ENCODE measurements around the gene UBALD1. TPM values are rescaled to one million over a fixed set of nuclear protein-coding genes. Genes with fewer than 3 reads are reported as not detected.

UBALD1 gene
- total and polyA plus RNA-seq, 4 experiments from 2014 or later: 2.4 to 41.0 (median 17.5) TPM

GRCh38 chr16:4606354-4606753 is 8.3 kb downstream of the UBALD1 start:
- Mint-ChIP-seq H3K4me3 (no peak overlapping the region), H3K4me1 (peaks cover 0 to 3% (median under 1%) of the 10 kb centered on the region in 4 donors), H3K9me3 (no peaks in the 10 kb centered on the region), H3K27me3 (peaks cover 0 to 1% of the 10 kb centered on the region in 2 donors), H3K27ac (no peak overlapping the region), H3K36me3 (no peaks in the 10 kb centered on the region)
- intact Hi-C loops (cut with micrococcal nuclease): no loop called here
- Histone ChIP-seq H3K27ac (ENCODE audit: low read depth, low read length) (no peak overlapping the region), H3K27me3 (ENCODE audit: insufficient read depth, low read length) (no peaks in the 10 kb centered on the region), H3K4me3 (ENCODE audit: low read length in 2 of 2) (no peak overlapping the region), H3K36me3 (ENCODE audit: insufficient read depth, low read length) (no peaks in the 10 kb centered on the region), H3K4me1 (ENCODE audit: insufficient read depth, low read length) (no peaks in the 10 kb centered on the region), H3K9me3 (ENCODE audit: control insufficient read depth in 1 of 2, low read length in 2 of 2) (no peaks in the 10 kb centered on the region)
- no peak for DNase-seq
- ChIA-PET CTCF (ENCODE audit: partially characterized antibody) (no interaction called here), POLR2A (ENCODE audit: partially characterized antibody) (no interaction called here)

DNA sequence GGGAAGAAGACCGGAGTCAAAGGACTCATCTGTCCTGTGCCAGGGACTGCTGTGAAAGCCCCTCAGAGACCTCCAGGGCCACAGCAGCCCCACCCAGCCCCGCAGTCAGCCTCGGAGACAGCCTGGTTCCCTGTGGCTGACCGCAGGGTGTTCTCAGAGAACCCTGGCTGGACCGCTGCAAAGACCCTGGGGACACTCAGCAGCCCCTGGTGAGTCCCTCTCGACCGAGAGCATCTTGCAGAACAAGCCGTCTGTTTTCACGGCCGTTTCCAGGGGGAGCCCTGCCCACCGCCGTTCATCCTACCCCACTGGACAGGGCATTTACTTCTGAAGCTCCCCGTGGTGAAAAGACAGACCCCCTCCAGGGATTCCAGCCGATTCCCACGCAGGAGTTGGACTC is 10.3 kb downstream of the UBALD1 start:
- POLR2A ChIA-PET (ENCODE audit: partially characterized antibody): interaction anchor here (0.6 kb wide), 2 partner anchors 12 to 22 kb away, joined by 3 to 4 read pairs; no protein-coding TSS in a partner anchor
- no peaks in the 10 kb centered on the region for H3K27me3 ChIP-seq (ENCODE audit: insufficient read depth, low read length)
- intact Hi-C loops (cut with micrococcal nuclease): no loop called here
- H3K4me3 ChIP-seq (ENCODE audit: low read length in 2 of 2): no peak overlapping the region
- no peaks in the 10 kb centered on the region for H3K4me1 Mint-ChIP-seq
- H3K4me3 Mint-ChIP-seq: no peak overlapping the region
- DNase-seq: no peak
- H3K4me1 ChIP-seq (ENCODE audit: insufficient read depth, low read length): no peaks in the 10 kb centered on the region
- no peaks in the 10 kb centered on the region for H3K9me3 Mint-ChIP-seq
- H3K9me3 ChIP-seq (ENCODE audit: control insufficient read depth in 1 of 2, low read length in 2 of 2): no peaks in the 10 kb centered on the region
- peaks cover 0 to 1% of the 10 kb centered on the region in 2 donors for H3K27me3 Mint-ChIP-seq
- CTCF ChIA-PET (ENCODE audit: partially characterized antibody): no interaction called here
- no peak overlapping the region for H3K27ac ChIP-seq (ENCODE audit: low read depth, low read length)
- no peaks in the 10 kb centered on the region for H3K36me3 ChIP-seq (ENCODE audit: insufficient read depth, low read length)
- H3K27ac Mint-ChIP-seq: no peak overlapping the region
- H3K36me3 Mint-ChIP-seq: no peaks in the 10 kb centered on the region

- ChIA-PET POLR2A (ENCODE audit: partially characterized antibody) (no interaction called here), CTCF (ENCODE audit: partially characterized antibody) (no interaction called here)
- H3K36me3 Mint-ChIP-seq: no peaks in the 10 kb centered on the region
- intact Hi-C loops (cut with micrococcal nuclease): no loop called here
- no peaks in the 10 kb centered on the region for H3K27me3 ChIP-seq (ENCODE audit: insufficient read depth, low read length)
- H3K4me1 ChIP-seq (ENCODE audit: insufficient read depth, low read length): no peaks in the 10 kb centered on the region
- H3K27me3 Mint-ChIP-seq: peaks cover 0 to 1% of the 10 kb centered on the region in 2 donors
- no peak for DNase-seq
- H3K4me1 Mint-ChIP-seq: no peaks in the 10 kb centered on the region
- H3K27ac ChIP-seq (ENCODE audit: low read depth, low read length): no peak overlapping the region
- no peaks in the 10 kb centered on the region for H3K9me3 ChIP-seq (ENCODE audit: control insufficient read depth in 1 of 2, low read length in 2 of 2)
- no peak overlapping the region for H3K27ac Mint-ChIP-seq
- no peak overlapping the region for H3K4me3 Mint-ChIP-seq
- no peaks in the 10 kb centered on the region for H3K9me3 Mint-ChIP-seq
- no peak overlapping the region for H3K4me3 ChIP-seq (ENCODE audit: low read length in 2 of 2)
- no peaks in the 10 kb centered on the region for H3K36me3 ChIP-seq (ENCODE audit: insufficient read depth, low read length)
Observed at GRCh38 chr16:4603624-4604170, 11.0 kb downstream of the UBALD1 start.

GRCh38 chr16:4602331-4602730 is 12.4 kb downstream of the UBALD1 start:
- Mint-ChIP-seq H3K4me3 (no peak overlapping the region), H3K27ac (no peak overlapping the region), H3K9me3 (no peaks in the 10 kb centered on the region), H3K4me1 (no peaks in the 10 kb centered on the region), H3K36me3 (no peaks in the 10 kb centered on the region), H3K27me3 (peaks cover 0 to 1% of the 10 kb centered on the region in 2 donors)
- no peaks in the 10 kb centered on the region for H3K36me3 ChIP-seq (ENCODE audit: insufficient read depth, low read length)
- ChIA-PET CTCF (ENCODE audit: partially characterized antibody) (no interaction called here), POLR2A (ENCODE audit: partially characterized antibody) (no interaction called here)
- no peak overlapping the region for H3K27ac ChIP-seq (ENCODE audit: low read depth, low read length)
- intact Hi-C loops (cut with micrococcal nuclease): no loop called here
- no peak overlapping the region for H3K4me3 ChIP-seq (ENCODE audit: low read length in 2 of 2)
- H3K4me1 ChIP-seq (ENCODE audit: insufficient read depth, low read length): no peaks in the 10 kb centered on the region
- H3K27me3 ChIP-seq (ENCODE audit: insufficient read depth, low read length): no peaks in the 10 kb centered on the region
- H3K9me3 ChIP-seq (ENCODE audit: control insufficient read depth in 1 of 2, low read length in 2 of 2): no peaks in the 10 kb centered on the region
- DNase-seq: no peak

DNA sequence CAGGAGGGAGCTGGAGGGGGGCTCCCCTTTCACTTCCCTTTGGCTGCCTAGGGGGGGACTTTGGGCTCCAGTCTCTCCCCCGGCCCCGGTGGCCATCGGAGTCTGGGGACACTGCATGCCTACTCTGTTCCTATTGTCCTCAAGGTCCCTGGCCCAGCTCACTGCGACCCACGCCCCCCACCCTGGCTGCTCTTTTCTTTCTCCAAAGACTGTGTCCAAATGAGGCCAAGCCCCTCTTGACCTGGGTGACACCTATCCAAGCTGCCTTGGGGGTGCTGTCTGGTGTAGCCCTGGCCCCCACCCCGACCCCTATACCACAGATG is 12.9 kb downstream of the UBALD1 start:
- POLR2A ChIA-PET (ENCODE audit: partially characterized antibody): no interaction called here

DNA sequence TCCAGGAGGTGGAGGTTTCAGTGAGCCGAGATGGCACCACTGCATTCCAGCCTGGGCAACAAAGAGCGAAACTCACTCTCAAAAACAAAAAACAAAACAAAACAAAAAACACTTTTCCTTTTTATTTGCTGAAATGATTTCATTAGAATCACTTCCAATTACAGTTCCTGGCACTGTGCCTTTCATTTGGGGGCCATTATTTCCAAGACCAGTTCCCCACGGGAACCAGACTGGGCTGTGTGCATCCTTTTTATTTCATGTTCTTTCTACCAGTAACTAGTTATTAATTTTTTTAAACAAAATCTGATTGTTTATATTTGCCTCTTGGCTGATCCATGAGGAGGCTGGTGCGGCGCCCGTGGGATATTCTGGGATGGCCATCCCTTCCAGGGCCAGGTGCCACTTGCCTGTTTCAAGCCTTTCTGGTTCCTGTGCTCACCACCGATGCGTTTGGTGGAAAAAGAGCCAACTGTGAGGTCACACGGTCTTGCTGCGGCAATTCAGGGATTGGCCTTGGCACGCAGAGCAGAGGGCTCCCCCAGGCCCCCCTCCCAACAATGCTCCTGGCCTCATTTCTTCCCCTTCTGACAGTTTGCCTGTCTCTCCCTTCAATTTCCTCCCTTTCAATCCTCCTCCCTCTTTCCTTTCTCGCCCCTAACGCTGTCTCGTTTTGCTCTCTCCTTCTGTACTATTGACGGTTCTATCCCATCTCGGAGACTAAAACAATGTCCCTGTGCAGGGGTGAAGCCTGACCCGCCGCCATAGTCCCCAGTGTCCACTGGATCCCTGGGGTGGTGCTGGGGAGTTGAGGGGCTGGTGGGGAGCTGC is 13.4 kb downstream of the UBALD1 start:
- CTCF ChIA-PET (ENCODE audit: partially characterized antibody): no interaction called here
- intact Hi-C loops (cut with micrococcal nuclease): no loop called here
- no peaks in the 10 kb centered on the region for H3K36me3 Mint-ChIP-seq
- Histone ChIP-seq H3K9me3 (ENCODE audit: control insufficient read depth in 1 of 2, low read length in 2 of 2) (no peaks in the 10 kb centered on the region), H3K27ac (ENCODE audit: low read depth, low read length) (no peak overlapping the region), H3K4me1 (ENCODE audit: insufficient read depth, low read length) (no peaks in the 10 kb centered on the region), H3K36me3 (ENCODE audit: insufficient read depth, low read length) (no peaks in the 10 kb centered on the region), H3K27me3 (ENCODE audit: insufficient read depth, low read length) (no peaks in the 10 kb centered on the region), H3K4me3 (ENCODE audit: low read length in 2 of 2) (no peak overlapping the region)
- POLR2A ChIA-PET (ENCODE audit: partially characterized antibody): no interaction called here
- no peak for DNase-seq
- no peak overlapping the region for H3K27ac Mint-ChIP-seq
- H3K27me3 Mint-ChIP-seq: peaks cover 2 to 3% of the 10 kb centered on the region in 2 donors
- H3K4me3 Mint-ChIP-seq: no peak overlapping the region
- H3K9me3 Mint-ChIP-seq: no peaks in the 10 kb centered on the region
- no peaks in the 10 kb centered on the region for H3K4me1 Mint-ChIP-seq

More for the DNA sequence above, 12.9 kb downstream of the UBALD1 start:
- Histone ChIP-seq H3K9me3 (ENCODE audit: control insufficient read depth in 1 of 2, low read length in 2 of 2) (no peaks in the 10 kb centered on the region), H3K36me3 (ENCODE audit: insufficient read depth, low read length) (no peaks in the 10 kb centered on the region), H3K4me1 (ENCODE audit: insufficient read depth, low read length) (no peaks in the 10 kb centered on the region), H3K4me3 (ENCODE audit: low read length in 2 of 2) (no peak overlapping the region), H3K27ac (ENCODE audit: low read depth, low read length) (no peak overlapping the region), H3K27me3 (ENCODE audit: insufficient read depth, low read length) (no peaks in the 10 kb centered on the region)
- Mint-ChIP-seq H3K4me1 (no peaks in the 10 kb centered on the region), H3K27me3 (peaks cover under 1 to 2% of the 10 kb centered on the region in 2 donors), H3K9me3 (no peaks in the 10 kb centered on the region), H3K4me3 (no peak overlapping the region), H3K36me3 (no peaks in the 10 kb centered on the region), H3K27ac (no peak overlapping the region)
- CTCF ChIA-PET (ENCODE audit: partially characterized antibody): no interaction called here
- no peak for DNase-seq
- intact Hi-C loops (cut with micrococcal nuclease): no loop called here

DNA sequence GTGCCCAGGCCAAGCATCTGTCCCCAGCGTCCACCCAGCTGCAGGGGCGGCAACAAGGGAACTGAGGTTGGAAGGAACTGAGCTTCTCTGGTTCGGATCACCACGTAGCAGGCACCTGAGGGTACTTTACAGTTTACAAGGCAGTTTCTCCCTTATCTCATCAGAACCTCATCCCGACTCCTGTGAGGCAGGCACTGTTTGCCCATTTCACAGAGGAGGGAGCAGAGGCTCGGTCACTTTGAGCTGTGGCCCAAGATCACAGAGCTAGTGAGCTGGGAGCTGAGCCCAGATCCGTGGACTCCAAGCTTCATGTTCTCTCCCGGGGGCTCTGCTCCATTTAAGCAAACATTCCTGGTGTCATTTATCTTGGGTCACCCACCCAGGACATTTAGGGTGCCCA is 15.1 kb downstream of the UBALD1 start:
- no peak overlapping the region for H3K4me3 Mint-ChIP-seq
- Histone ChIP-seq H3K4me3 (ENCODE audit: low read length in 2 of 2) (no peak overlapping the region), H3K4me1 (ENCODE audit: insufficient read depth, low read length) (no peaks in the 10 kb centered on the region), H3K36me3 (ENCODE audit: insufficient read depth, low read length) (no peaks in the 10 kb centered on the region), H3K27me3 (ENCODE audit: insufficient read depth, low read length) (no peaks in the 10 kb centered on the region), H3K27ac (ENCODE audit: low read depth, low read length) (no peak overlapping the region), H3K9me3 (ENCODE audit: control insufficient read depth in 1 of 2, low read length in 2 of 2) (no peaks in the 10 kb centered on the region)
- H3K36me3 Mint-ChIP-seq: no peaks in the 10 kb centered on the region
- peaks cover 2 to 5% of the 10 kb centered on the region in 2 donors for H3K27me3 Mint-ChIP-seq
- CTCF ChIA-PET (ENCODE audit: partially characterized antibody): no interaction called here
- H3K27ac Mint-ChIP-seq: no peak overlapping the region
- intact Hi-C loops (cut with micrococcal nuclease): no loop called here
- no peak for DNase-seq
- POLR2A ChIA-PET (ENCODE audit: partially characterized antibody): no interaction called here
- no peaks in the 10 kb centered on the region for H3K4me1 Mint-ChIP-seq
- H3K9me3 Mint-ChIP-seq: no peaks in the 10 kb centered on the region
